GM19397 (cell line): ENCODE results near the gene SUV39H1.
A peak's percentile ranks its signal among the peaks of the same experiment; 100 is the strongest.
"Not testable (repeated sequence)": the region's sequence is repeated elsewhere in the genome, so short reads cannot be mapped to it uniquely, and the experiment has no call there.

Experiments used
- ATAC-seq: cut with Tn5 transposase; IDR thresholded peaks from one replicate; pipeline ENCODE4 v1.9.1; 2021; ENCODE audit warnings: mild to moderate bottlenecking, moderate library complexity; ENCODE audit not compliant: unreplicated experiment

Gene SUV39H1

GRCh38 chrX:48684134-48684533 is 12.4 kb upstream of the SUV39H1 start:
- ATAC-seq, result no peak

- no peak for ATAC-seq
These were observed 11.1 kb upstream of the SUV39H1 start for GRCh38 chrX:48685416-48685815.

GRCh38 chrX:48688531-48689150 is 7.9 kb upstream of the SUV39H1 start:
- no peak for ATAC-seq

GRCh38 chrX:48689208-48689920 is 7.2 kb upstream of the SUV39H1 start:
- ATAC-seq, result no peak

- not testable (repeated sequence) for ATAC-seq
These were observed 4.8 kb upstream of the SUV39H1 start for GRCh38 chrX:48691746-48692145.

- ATAC-seq, result no peak
These were observed 1.6 kb upstream of the SUV39H1 start for GRCh38 chrX:48694776-48695533.

- no peak for ATAC-seq
These were observed 1.0 kb upstream of the SUV39H1 start for GRCh38 chrX:48695534-48695896.

- no peak for ATAC-seq
These were observed 621 bp upstream of the SUV39H1 start for GRCh38 chrX:48695925-48696300.

- peak; percentile 19 for ATAC-seq
These were observed 584 bp downstream of the SUV39H1 start for GRCh38 chrX:48696909-48697727.

- no peak for ATAC-seq
These were observed 1.8 kb downstream of the SUV39H1 start for GRCh38 chrX:48698306-48698705.

GRCh38 chrX:48700246-48700645 is 3.7 kb downstream of the SUV39H1 start:
- ATAC-seq, result no peak

- no peak for ATAC-seq
These were observed 4.6 kb downstream of the SUV39H1 start for GRCh38 chrX:48700951-48701653.

- no peak for ATAC-seq
These were observed 5.5 kb downstream of the SUV39H1 start for GRCh38 chrX:48702032-48702431.

GRCh38 chrX:48702716-48703115 is 6.2 kb downstream of the SUV39H1 start:
- ATAC-seq, result no peak

- ATAC-seq, result no peak
These were observed 6.7 kb downstream of the SUV39H1 start for GRCh38 chrX:48703228-48703627.

- ATAC-seq, result no peak
These were observed 7.3 kb downstream of the SUV39H1 start for GRCh38 chrX:48703642-48704481.

- no peak for ATAC-seq
These were observed 9.3 kb downstream of the SUV39H1 start for GRCh38 chrX:48705871-48706270.

GRCh38 chrX:48709522-48710112 is 13.1 kb downstream of the SUV39H1 start:
- ATAC-seq, result no peak

GRCh38 chrX:48711162-48711928 is 14.8 kb downstream of the SUV39H1 start:
- ATAC-seq, result no peak
